T-cell (primary cell): ENCODE data around the gene GPR27. TPM values are rescaled to one million over a fixed set of nuclear protein-coding genes. Genes with fewer than 3 reads are reported as not detected.

Source experiments
- ATAC-seq, 4 experiments: fragments of 200-7000 bp in 3 of 4; fragments of 150-1000 bp in 1 of 4; cut with Tn5 transposase; replicated peaks in 1 of 4; 1 replicate in 3 of 4; 2 replicates in 1 of 4; pipeline ENCODE4 v1.10.0; 2021; ENCODE audit warnings: moderate library complexity in 3 of 4, mild to moderate bottlenecking in 2 of 4, moderate number of reproducible peaks in 1 of 4
- CTCF ChIA-PET, 2 donors: fragments of 300-600 bp; sonication (Branson Sonifier 250); formaldehyde crosslinking; loops; one replicate each; lab custom pipeline; 2022; ENCODE audit warnings: antibody characterized with exemption in 2 of 2; lab: Charles Lee
- POLR2A ChIA-PET, 2 donors: fragments of 300-600 bp; sonication (Branson Sonifier 250); formaldehyde crosslinking; loops; one replicate each; lab custom pipeline; 2022; ENCODE audit warnings: antibody characterized with exemption in 2 of 2; lab: Charles Lee
- DNase-seq, 35 experiments: peaks; one replicate each; pipeline versions ENCODE4 v3.0.0 to v3.0.0-alpha.2; 2013 to 2023
- H3K27ac ChIP-seq: one replicate; pipeline ENCODE4 v1.5.1; 2013; ENCODE audit warnings: low read length
- H3K27me3 ChIP-seq, 2 experiments: replicated peaks in 1 of 2; 1 replicate in 1 of 2; 2 replicates in 1 of 2; pipeline versions ENCODE4 v1.6.1 to v1.7.0; 2013; ENCODE audit warnings: low read length in 1 of 2, mixed read lengths in 1 of 2; ENCODE audit not compliant: control insufficient read depth in 2 of 2, insufficient read depth in 2 of 2; ENCODE audit errors: extremely low read depth in 1 of 2
- H3K36me3 ChIP-seq, 2 donors: 1 replicate in 1 of 2; 2 replicates in 1 of 2; pipeline versions ENCODE4 v1.6.1 to v1.7.0; 2013; ENCODE audit warnings: low read length in 1 of 2; ENCODE audit not compliant: control insufficient read depth in 2 of 2, insufficient read depth in 1 of 2; ENCODE audit errors: extremely low read depth in 1 of 2
- H3K4me1 ChIP-seq, 2 experiments: 1 replicate in 1 of 2; 2 replicates in 1 of 2; pipeline versions ENCODE4 v1.6.1 to v1.7.0; 2013; ENCODE audit warnings: low read length in 2 of 2, mixed read lengths in 1 of 2; ENCODE audit not compliant: insufficient read depth in 2 of 2, control insufficient read depth in 1 of 2; ENCODE audit errors: extremely low read depth in 1 of 2
- H3K4me3 ChIP-seq, 2 donors: 1 replicate in 1 of 2; 2 replicates in 1 of 2; pipeline versions ENCODE4 v1.5.1 to v1.7.0; 2013; ENCODE audit warnings: mild to moderate bottlenecking in 2 of 2, low read length in 1 of 2, moderate library complexity in 1 of 2; ENCODE audit not compliant: control insufficient read depth in 1 of 2; ENCODE audit errors: extremely low read depth in 1 of 2
- H3K9me3 ChIP-seq: 2 replicates; pipeline ENCODE4 v1.7.0; 2013
- H3K27ac Mint-ChIP-seq, 2 donors: one replicate each; pipeline ENCODE4 v1.8.0; 2020 to 2021; ENCODE audit warnings: mild to moderate bottlenecking in 2 of 2, mixed read lengths in 2 of 2
- H3K27me3 Mint-ChIP-seq, 2 donors: one replicate each; pipeline ENCODE4 v1.8.0; 2021 to 2022; ENCODE audit warnings: mixed read lengths in 2 of 2
- H3K36me3 Mint-ChIP-seq: one replicate; pipeline ENCODE4 v1.8.0; 2021; ENCODE audit warnings: mixed read lengths
- H3K4me1 Mint-ChIP-seq, 3 donors: one replicate each; pipeline ENCODE4 v1.8.0; 2020 to 2022; ENCODE audit warnings: mixed read lengths in 3 of 3, mild to moderate bottlenecking in 1 of 3
- H3K4me3 Mint-ChIP-seq, 3 donors: one replicate each; pipeline ENCODE4 v1.8.0; 2020 to 2022; ENCODE audit warnings: mild to moderate bottlenecking in 3 of 3, mixed read lengths in 3 of 3, moderate library complexity in 3 of 3
- H3K9me3 Mint-ChIP-seq, 3 donors: one replicate each; pipeline ENCODE4 v1.8.0; 2020 to 2022; ENCODE audit warnings: mixed read lengths in 3 of 3
- WGBS: methylation state at CpG from one replicate; pipeline ENCODE4 v1.1.5; 2013; ENCODE audit warnings: missing lambda C conversion rate; ENCODE audit not compliant: insufficient coverage; 5-methylcytosine and 5-hydroxymethylcytosine counted together
- total RNA-seq, 35 experiments: library from RNA in 6 of 35; stranded (reverse) in 6 of 35; fragments of 120-200 nt in 1 of 35; gene quantifications; one replicate each; pipeline versions ENCODE4 v1.2.1 to v1.2.4 and lab custom pipeline; 2013 to 2026

The GPR27 gene
- total RNA-seq, 5 donors from 2014 or later (not counting 1 experiment from before 2014, with no cell fraction given), result 0.42 to 1.3 (median 0.73) TPM

GRCh38 chr3:71759401-71759800 is 5.7 kb downstream of the GPR27 start:
- no peak for ATAC-seq
- 79% methylated on average over 4 of the region's 5 CpGs for WGBS
- Histone ChIP-seq H3K27ac (no peak overlapping the region), H3K36me3 (no peaks in the 10 kb centered on the region), H3K9me3 (no peaks in the 10 kb centered on the region), H3K4me1 (peaks cover 0 to 3% of the 10 kb centered on the region in 2 experiments), H3K4me3 (no peak overlapping the region), H3K27me3 (peaks cover 0 to 27% of the 10 kb centered on the region in 2 experiments)
- Mint-ChIP-seq H3K27ac (no peak overlapping the region), H3K4me3 (no peak overlapping the region), H3K9me3 (no peaks in the 10 kb centered on the region), H3K36me3 (no peaks in the 10 kb centered on the region), H3K27me3 (peaks cover 31 to 32% of the 10 kb centered on the region in 2 donors), H3K4me1 (peaks cover 4 to 7% (median 6%) of the 10 kb centered on the region in 3 donors)
- no peak for DNase-seq
- ChIA-PET CTCF (no interaction called here), POLR2A (no interaction called here)

- H3K36me3 ChIP-seq, result no peaks in the 10 kb centered on the region
- Mint-ChIP-seq H3K27ac (no peak overlapping the region), H3K36me3 (no peaks in the 10 kb centered on the region), H3K4me1 (peaks cover 2 to 4% (median 3%) of the 10 kb centered on the region in 3 donors), H3K9me3 (no peaks in the 10 kb centered on the region), H3K4me3 (no peak overlapping the region), H3K27me3 (peaks cover 28 to 29% of the 10 kb centered on the region in 2 donors)
- POLR2A ChIA-PET, result no interaction called here
- H3K27me3 ChIP-seq, result peaks cover 0 to 25% of the 10 kb centered on the region in 2 experiments
- ATAC-seq, result no peak
- H3K4me3 ChIP-seq, result no peak overlapping the region
- no peaks in the 10 kb centered on the region for H3K9me3 ChIP-seq
- no peak for DNase-seq
- no peaks in the 10 kb centered on the region for H3K4me1 ChIP-seq
- H3K27ac ChIP-seq, result no peak overlapping the region
- no CpG with 5 or more reads among the region's 1 CpG for WGBS
- CTCF ChIA-PET, result interaction anchor here (0.7 kb wide), 3 partner anchors 12 to 1007 kb away, joined by 3 to 7 read pairs (median 5); no protein-coding TSS in a partner anchor
Observed at GRCh38 chr3:71760140-71760539, 6.5 kb downstream of the GPR27 start.

GRCh38 chr3:71763426-71763825 is 9.8 kb downstream of the GPR27 start:
- DNase-seq (no peak), ATAC-seq (no peak)
- peaks cover 0 to 15% of the 10 kb centered on the region in 2 experiments for H3K27me3 ChIP-seq
- no CpG with 5 or more reads among the region's 5 CpGs for WGBS
- Mint-ChIP-seq H3K4me1 (no peaks in the 10 kb centered on the region), H3K27ac (no peak overlapping the region), H3K9me3 (no peaks in the 10 kb centered on the region), H3K36me3 (no peaks in the 10 kb centered on the region), H3K4me3 (no peak overlapping the region), H3K27me3 (peaks cover 13 to 18% of the 10 kb centered on the region in 2 donors)
- ChIA-PET POLR2A (interaction anchor here in 1 of 2 donors (0.6 kb wide), 1 partner anchor 518 kb away, joined by 5 read pairs; no protein-coding TSS in a partner anchor), CTCF (interaction anchor here in 1 of 2 donors (0.6 to 0.7 kb wide), 2 partner anchors 1060 to 1214 kb away, joined by 3 read pairs; no protein-coding TSS in a partner anchor)
- no peaks in the 10 kb centered on the region for H3K4me1 ChIP-seq
- no peaks in the 10 kb centered on the region for H3K9me3 ChIP-seq
- no peak overlapping the region for H3K4me3 ChIP-seq
- no peaks in the 10 kb centered on the region for H3K36me3 ChIP-seq
- H3K27ac ChIP-seq, result no peak overlapping the region

GRCh38 chr3:71771126-71771525 is 17.5 kb downstream of the GPR27 start:
- DNase-seq, result no peak

GRCh38 chr3:71771884-71772283 is 18.2 kb downstream of the GPR27 start:
- no peaks in the 10 kb centered on the region for H3K4me1 Mint-ChIP-seq
- ATAC-seq, result no peak
- Histone ChIP-seq H3K27me3 (peaks cover 0 to 3% of the 10 kb centered on the region in 2 experiments), H3K4me1 (no peaks in the 10 kb centered on the region), H3K9me3 (no peaks in the 10 kb centered on the region), H3K27ac (no peak overlapping the region), H3K4me3 (no peak overlapping the region), H3K36me3 (no peaks in the 10 kb centered on the region)
- no CpG with 5 or more reads among the region's 1 CpG for WGBS
- POLR2A ChIA-PET, result no interaction called here
- no peak overlapping the region for H3K4me3 Mint-ChIP-seq
- no peaks in the 10 kb centered on the region for H3K9me3 Mint-ChIP-seq
- CTCF ChIA-PET, result interaction anchor here in 1 of 2 donors (0.7 kb wide), 1 partner anchor 931 kb away, joined by 3 read pairs; no protein-coding TSS in a partner anchor
- H3K36me3 Mint-ChIP-seq, result no peaks in the 10 kb centered on the region
- no peak overlapping the region for H3K27ac Mint-ChIP-seq
- no peak for DNase-seq
- H3K27me3 Mint-ChIP-seq, result peaks cover 0 to 16% of the 10 kb centered on the region in 2 donors

More at GRCh38 chr3:71771126-71771525, 17.5 kb downstream of the GPR27 start:
- H3K4me3 ChIP-seq, result no peak overlapping the region
- H3K9me3 Mint-ChIP-seq, result no peaks in the 10 kb centered on the region
- peaks cover 0 to 3% of the 10 kb centered on the region in 2 experiments for H3K27me3 ChIP-seq
- H3K27ac Mint-ChIP-seq, result no peak overlapping the region
- no peak overlapping the region for H3K4me3 Mint-ChIP-seq
- no peaks in the 10 kb centered on the region for H3K9me3 ChIP-seq
- H3K4me1 Mint-ChIP-seq, result no peaks in the 10 kb centered on the region
- H3K27ac ChIP-seq, result no peak overlapping the region
- H3K36me3 ChIP-seq, result no peaks in the 10 kb centered on the region
- ChIA-PET CTCF (no interaction called here), POLR2A (no interaction called here)
- H3K27me3 Mint-ChIP-seq, result peaks cover 0 to 13% of the 10 kb centered on the region in 2 donors
- H3K36me3 Mint-ChIP-seq, result no peaks in the 10 kb centered on the region
- no peak for ATAC-seq
- H3K4me1 ChIP-seq, result no peaks in the 10 kb centered on the region
- 92% methylated on average over 4 of the region's 5 CpGs for WGBS

- no peak for DNase-seq
- Mint-ChIP-seq H3K36me3 (no peaks in the 10 kb centered on the region), H3K4me1 (peaks cover 13 to 14% (median 13%) of the 10 kb centered on the region in 3 donors), H3K9me3 (no peaks in the 10 kb centered on the region), H3K4me3 (no peak overlapping the region), H3K27ac (no peak overlapping the region), H3K27me3 (peaks cover 24 to 39% of the 10 kb centered on the region in 2 donors)
- no peak overlapping the region for H3K4me3 ChIP-seq
- H3K36me3 ChIP-seq, result no peaks in the 10 kb centered on the region
- ChIA-PET CTCF (no interaction called here), POLR2A (no interaction called here)
- H3K9me3 ChIP-seq, result no peaks in the 10 kb centered on the region
- WGBS, result 65% methylated on average over 4 of the region's 6 CpGs
- H3K27ac ChIP-seq, result no peak overlapping the region
- no peak for ATAC-seq
- peaks cover 0 to 11% of the 10 kb centered on the region in 2 experiments for H3K27me3 ChIP-seq
- peaks cover 2 to 11% of the 10 kb centered on the region in 2 experiments for H3K4me1 ChIP-seq
Observed at GRCh38 chr3:71776538-71776937, 22.9 kb downstream of the GPR27 start.
